ENCODE measurements around the gene SEBOX. TPM values are rescaled to one million over a fixed set of nuclear protein-coding genes. Genes with fewer than 3 reads are reported as not detected.
A peak's percentile ranks its signal among the peaks of the same experiment; 100 is the strongest.

SEBOX gene
- total RNA-seq, 2 donors from 2014 or later = not detected

- WGBS, 2 donors = 70 to 78% methylated on average over 1 of the region's 1 CpG
- no peak for ATAC-seq
Measured at GRCh38 chr17:28366605-28367004, 1.6 kb upstream of the SEBOX start.

GRCh38 chr17:28365487-28365886 lies 488 bp upstream of the SEBOX start:
- no peak for ATAC-seq
- H3K4me1 ChIP-seq = peaks cover 16% of the 10 kb centered on the region
- TF ChIP-seq POLR2A (IDR thresholded peaks at IDR 0.05) (no peak), CTCF (IDR thresholded peaks at IDR 0.05) (no peak)
- no peak for DNase-seq
- intact Hi-C loops (cut with DNase I) = no loop called here
- H3K27ac ChIP-seq = no peak overlapping the region
- no peaks in the 10 kb centered on the region for H3K9me3 ChIP-seq
- H3K27me3 ChIP-seq = no peaks in the 10 kb centered on the region
- peaks cover 0 to 20% of the 10 kb centered on the region in 2 donors for H3K36me3 ChIP-seq (replicated peaks in 1 of 2; ENCODE audit: insufficient read depth in 1 of 2, low read depth in 2 of 2)
- 92 to 93% methylated on average over 3 of the region's 3 CpGs for whole genome bisulfite sequencing, 2 donors
- H3K4me3 ChIP-seq = no peak overlapping the region

More at GRCh38 chr17:28366605-28367004, 1.6 kb upstream of the SEBOX start:
- Histone ChIP-seq H3K4me1 (peaks cover 27% of the 10 kb centered on the region), H3K9me3 (no peaks in the 10 kb centered on the region), H3K36me3 (replicated peaks in 1 of 2; ENCODE audit: insufficient read depth in 1 of 2, low read depth in 2 of 2) (peaks cover 0 to 9% of the 10 kb centered on the region in 2 donors), H3K4me3 (no peak overlapping the region), H3K27ac (no peak overlapping the region), H3K27me3 (no peaks in the 10 kb centered on the region)
- TF ChIP-seq CTCF (IDR thresholded peaks at IDR 0.05) (no peak), POLR2A (IDR thresholded peaks at IDR 0.05) (no peak)
- DNase-seq = no peak
- intact Hi-C loops (cut with DNase I) = no loop called here

- H3K9me3 ChIP-seq = no peaks in the 10 kb centered on the region
- WGBS, 2 donors = 91% methylated on average over 8 of the region's 8 CpGs
- H3K4me3 ChIP-seq = no peak overlapping the region
- no peak for DNase-seq
- H3K27ac ChIP-seq = no peak overlapping the region
- TF ChIP-seq CTCF (IDR thresholded peaks at IDR 0.05) = no peak
- no peaks in the 10 kb centered on the region for H3K27me3 ChIP-seq
- peaks cover 1% of the 10 kb centered on the region for H3K4me1 ChIP-seq
- intact Hi-C loops (cut with DNase I) = no loop called here
- no peak for ATAC-seq
- H3K36me3 ChIP-seq (replicated peaks in 1 of 2; ENCODE audit: insufficient read depth in 1 of 2, low read depth in 2 of 2) = peaks cover 0 to 25% of the 10 kb centered on the region in 2 donors
Measured at GRCh38 chr17:28363776-28364650, 986 bp downstream of the SEBOX start.

GRCh38 chr17:28363186-28363585 lies 1.8 kb downstream of the SEBOX start:
- Histone ChIP-seq H3K27me3 (no peaks in the 10 kb centered on the region), H3K4me1 (peaks cover 8% of the 10 kb centered on the region), H3K9me3 (no peaks in the 10 kb centered on the region), H3K4me3 (no peak overlapping the region), H3K36me3 (replicated peaks in 1 of 2; ENCODE audit: insufficient read depth in 1 of 2, low read depth in 2 of 2) (peaks cover 0 to 25% of the 10 kb centered on the region in 2 donors), H3K27ac (no peak overlapping the region)
- TF ChIP-seq CTCF (IDR thresholded peaks at IDR 0.05) (no peak), POLR2A (IDR thresholded peaks at IDR 0.05) (no peak)
- ATAC-seq (no peak), DNase-seq (no peak)
- 78 to 83% methylated on average over 5 of the region's 5 CpGs for WGBS, 2 donors
- intact Hi-C loops (cut with DNase I) = no loop called here

- Histone ChIP-seq H3K36me3 (replicated peaks in 1 of 2; ENCODE audit: insufficient read depth in 1 of 2, low read depth in 2 of 2) (peaks cover 7 to 22% of the 10 kb centered on the region in 2 donors), H3K27ac (peak overlapping the region; percentile 11 to 93 (median 88)), H3K4me3 (peak overlapping the region; percentile 86 to 87), H3K9me3 (no peaks in the 10 kb centered on the region), H3K4me1 (peaks cover 26% of the 10 kb centered on the region), H3K27me3 (no peaks in the 10 kb centered on the region)
- TF ChIP-seq POLR2A (IDR thresholded peaks at IDR 0.05) (no peak), CTCF (IDR thresholded peaks at IDR 0.05) (no peak)
- ATAC-seq (no peak), DNase-seq (no peak)
- intact Hi-C loops (cut with DNase I) = no loop called here
- 0 to 1% methylated on average over 4 of the region's 4 CpGs for WGBS, 2 donors
Measured at GRCh38 chr17:28357901-28358197, 7.2 kb downstream of the SEBOX start.
